ENCODE data around the gene ATF2.

The ATF2 gene

DNA sequence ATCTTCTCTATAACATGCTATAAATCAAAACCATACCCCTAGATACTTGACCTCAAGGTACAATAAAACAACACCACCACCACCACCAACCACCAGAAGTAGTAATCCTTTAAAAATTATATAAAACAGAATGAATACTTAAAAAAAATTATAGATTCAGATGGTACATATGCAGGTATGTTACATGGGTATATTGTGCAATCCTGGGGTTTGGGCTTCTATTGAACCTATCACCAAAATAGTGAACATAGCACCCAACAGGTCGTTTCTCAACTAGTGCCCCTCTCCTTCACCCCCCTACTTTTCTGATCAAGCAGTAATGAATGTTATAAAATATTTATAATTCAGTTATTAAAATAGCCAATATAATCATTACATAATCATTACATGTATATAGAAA is 91.7 kb downstream of the ATF2 start:
- no peak for DNase-seq

DNA sequence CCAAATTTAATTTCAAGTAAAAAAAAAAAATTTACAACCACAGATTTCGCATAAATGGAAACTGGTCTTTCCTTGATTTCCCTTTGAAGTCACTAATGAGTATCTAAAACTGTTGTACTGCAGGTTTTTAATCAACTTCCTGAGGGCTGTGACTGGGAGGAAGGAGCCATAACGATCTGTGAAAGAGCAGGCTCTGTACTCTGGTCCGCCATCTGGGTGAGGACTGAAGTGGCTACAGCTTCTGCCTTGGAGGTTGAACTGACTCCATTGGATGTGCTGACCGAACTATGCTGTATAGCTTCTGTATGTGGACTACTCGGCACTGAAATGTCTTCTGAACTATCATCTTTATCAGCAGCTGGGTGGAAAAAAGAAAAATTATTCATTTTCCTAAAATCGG is 93.5 kb downstream of the ATF2 start:
- peak; percentile 38 for DNase-seq

DNA sequence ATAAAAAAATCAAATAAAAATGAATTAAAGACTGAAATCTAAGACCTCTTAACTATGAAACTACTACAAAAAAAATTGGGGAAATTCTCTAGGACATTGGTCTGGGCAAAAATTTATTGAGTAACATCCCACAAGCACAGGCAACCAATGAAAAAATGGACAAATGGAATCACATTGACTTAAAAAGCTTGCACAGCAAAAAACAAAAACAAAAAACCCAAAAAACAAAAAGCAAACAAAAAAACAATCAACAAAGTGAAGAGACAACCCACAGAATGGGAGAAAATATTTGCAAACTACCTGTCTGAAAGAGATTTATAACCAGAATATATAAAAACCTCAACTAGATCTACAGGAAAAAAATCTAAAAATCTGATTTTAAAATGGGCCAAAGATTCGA is 99.5 kb downstream of the ATF2 start:
- DNase-seq = no peak

DNA sequence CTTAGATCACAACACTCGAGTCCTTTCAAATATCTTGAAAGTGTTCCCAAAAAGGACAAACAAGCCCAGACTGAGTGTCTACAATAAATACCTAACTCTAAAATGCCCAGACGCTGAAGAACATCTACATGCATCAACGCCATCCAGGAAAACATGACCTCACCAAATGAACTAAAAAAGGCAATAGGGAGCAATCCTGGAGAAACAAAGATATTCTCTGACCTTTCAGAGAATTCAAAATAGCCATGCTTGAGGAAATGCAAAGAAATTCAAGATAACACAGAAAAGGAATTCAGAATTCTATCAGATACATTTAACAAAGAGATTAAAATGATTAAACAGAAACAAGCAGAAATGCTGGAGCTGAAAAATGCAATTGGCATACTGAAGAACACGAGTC is 101.6 kb downstream of the ATF2 start:
- no peak for DNase-seq

DNA sequence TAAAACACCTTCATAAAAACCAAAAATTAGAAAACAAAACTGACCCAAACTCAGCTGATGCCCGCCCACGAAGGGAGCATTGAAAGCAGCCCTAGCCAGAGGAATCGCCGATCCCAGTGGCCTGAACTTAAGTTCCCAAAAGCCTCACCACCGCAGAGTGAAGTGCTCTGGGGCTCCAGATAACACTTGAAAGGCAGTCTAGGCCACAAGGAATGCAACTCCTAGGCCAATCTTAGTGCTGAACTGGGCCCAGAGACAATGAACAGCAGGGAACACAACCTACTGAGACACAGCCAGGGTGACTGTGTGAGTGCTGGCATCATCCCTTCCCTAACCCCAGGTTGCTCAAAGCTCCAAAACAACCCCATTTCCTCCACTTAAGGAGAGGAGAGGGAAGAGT is 103.2 kb downstream of the ATF2 start:
- peak; percentile 56 for DNase-seq

DNA sequence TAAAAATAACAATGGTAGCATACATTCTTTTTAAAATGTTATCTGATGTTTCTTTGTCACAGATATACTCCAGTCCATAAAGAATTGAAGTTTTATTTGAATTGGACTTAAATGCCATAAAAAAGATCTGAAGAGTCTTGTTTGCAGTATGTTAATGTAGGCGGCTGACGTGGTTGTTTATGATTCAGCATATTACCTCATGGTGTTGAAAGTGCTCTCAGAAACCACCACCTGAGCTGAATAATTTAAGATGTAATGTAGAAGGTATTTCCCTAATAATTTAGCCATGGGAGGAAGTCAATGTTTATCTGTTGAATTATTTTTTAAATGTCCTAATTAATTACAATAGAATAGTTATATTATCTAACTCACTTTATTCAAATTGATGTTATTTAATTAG is 104.3 kb downstream of the ATF2 start:
- DNase-seq = no peak

DNA sequence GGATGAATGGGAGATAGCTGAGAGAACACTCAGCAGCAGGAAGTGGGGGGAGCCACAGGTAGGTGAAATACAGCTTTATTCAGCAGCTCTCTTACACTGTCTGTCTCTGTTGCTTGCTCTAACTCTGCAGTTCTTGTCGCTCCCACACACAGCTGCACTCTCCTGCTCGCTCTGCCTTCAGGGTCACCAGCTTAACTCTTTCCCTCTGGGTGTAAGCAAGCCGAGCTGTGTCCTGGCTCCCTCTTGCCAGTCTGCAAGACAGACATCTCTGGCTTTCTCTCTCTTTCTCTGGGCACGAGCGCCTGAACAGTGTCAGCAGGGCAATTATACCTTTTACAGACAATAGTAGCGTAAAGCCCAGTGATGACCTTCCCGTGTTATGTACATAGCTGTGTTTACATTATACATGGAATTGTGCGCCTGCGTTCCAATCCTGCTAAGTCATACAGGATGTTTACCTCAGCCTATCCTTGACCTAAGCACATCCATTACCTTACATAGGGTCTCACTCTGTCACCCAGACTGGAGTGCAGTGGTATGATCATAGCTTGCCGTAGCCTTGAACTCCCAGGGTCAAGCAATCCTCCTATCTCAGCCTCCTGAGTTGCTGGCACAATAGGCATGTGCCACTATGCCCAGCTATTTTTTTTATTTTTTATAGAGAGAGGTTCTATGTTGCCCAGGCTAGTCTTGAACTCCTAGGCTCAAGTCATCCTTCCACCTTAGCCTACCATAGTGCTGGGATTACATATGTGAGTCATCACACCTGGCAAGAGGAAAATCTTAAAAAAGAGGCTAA is 105.0 kb downstream of the ATF2 start:
- peak; percentile 55 for DNase-seq

DNA sequence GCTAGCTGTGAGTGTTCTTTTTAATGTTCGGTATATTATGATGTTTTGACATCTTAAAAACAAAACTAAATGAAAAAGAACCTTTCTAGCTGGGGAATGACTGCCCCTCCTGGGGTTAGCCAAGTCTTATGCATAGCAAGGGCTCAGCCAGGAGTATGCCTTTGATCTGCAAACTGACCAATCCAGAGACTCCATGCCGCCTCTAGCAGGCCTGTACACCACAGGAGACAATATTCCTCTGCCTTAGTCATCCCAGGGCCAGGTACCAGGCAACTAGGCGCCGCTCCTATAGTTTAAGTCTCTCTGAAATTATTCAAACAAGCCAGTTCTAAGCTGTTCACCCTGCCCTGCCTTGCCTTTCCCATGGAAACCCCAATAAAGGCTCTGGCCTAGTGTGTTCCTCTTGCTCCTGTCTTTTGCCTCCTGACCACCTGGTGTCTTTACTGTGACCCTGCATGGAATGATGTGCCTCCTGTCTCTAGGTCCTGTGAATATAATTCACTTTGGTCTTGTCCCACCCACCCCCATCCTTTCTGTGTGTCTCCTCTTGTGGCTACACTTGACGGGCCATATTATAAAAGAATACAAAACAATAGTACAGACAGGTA is 110.8 kb downstream of the ATF2 start:
- DNase-seq = peak; percentile 78

DNA sequence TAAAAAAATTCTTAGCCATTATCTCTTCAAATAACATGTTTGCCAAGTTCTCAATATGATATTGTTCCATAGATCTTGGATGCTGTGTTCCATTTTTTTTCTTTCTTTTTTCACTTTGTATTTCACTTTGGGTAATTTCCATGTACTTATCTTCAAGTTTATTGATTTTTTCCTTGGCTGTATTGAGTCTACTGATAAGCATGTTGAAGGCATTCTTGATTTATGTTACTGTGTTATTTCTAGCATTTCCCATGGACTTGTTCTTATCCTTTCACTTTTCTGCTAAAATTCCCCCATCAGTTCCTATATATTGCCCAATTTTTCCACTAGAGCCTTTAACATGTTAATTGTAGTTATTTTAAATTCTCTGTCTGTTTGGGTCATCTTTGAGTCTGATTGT is 112.0 kb downstream of the ATF2 start:
- DNase-seq = no peak

DNA sequence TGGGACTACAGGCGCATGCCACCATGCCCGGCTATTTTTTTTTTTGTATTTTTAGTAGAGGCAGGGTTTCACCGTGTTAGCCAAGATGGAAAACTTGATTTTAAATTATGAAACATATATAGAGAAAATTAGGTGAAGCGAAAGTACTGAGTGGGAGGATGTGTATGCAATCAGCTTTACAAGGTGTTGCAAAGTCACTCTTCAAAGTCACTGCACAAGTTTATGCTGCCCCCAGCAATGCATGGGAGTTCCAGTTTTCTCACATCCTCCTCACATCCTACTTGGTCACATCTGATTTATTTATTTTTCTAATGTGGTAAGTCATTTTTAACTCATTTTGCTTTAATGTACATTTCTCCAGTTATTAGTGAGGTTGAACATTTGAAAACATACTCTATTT is 113.7 kb downstream of the ATF2 start:
- no peak for DNase-seq

DNA sequence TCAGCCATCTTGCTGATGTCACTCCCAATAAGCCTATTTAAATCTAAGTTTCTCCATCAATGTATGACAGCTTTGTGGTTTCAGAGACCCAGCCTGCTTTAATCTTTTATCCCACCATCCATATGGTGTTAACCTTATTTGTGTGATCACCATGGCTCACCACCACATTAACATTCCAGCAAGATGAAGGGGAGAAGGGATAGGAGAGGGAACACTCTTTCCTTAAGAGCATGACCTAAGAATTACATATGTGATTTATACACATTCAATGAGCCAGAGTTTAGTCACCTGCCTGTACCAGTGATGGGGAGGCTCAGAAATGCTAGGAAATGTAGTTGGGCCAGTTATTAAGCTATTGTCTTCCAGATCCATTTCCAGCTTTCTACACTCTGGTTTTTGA is 118.3 kb downstream of the ATF2 start:
- DNase-seq = no peak

DNA sequence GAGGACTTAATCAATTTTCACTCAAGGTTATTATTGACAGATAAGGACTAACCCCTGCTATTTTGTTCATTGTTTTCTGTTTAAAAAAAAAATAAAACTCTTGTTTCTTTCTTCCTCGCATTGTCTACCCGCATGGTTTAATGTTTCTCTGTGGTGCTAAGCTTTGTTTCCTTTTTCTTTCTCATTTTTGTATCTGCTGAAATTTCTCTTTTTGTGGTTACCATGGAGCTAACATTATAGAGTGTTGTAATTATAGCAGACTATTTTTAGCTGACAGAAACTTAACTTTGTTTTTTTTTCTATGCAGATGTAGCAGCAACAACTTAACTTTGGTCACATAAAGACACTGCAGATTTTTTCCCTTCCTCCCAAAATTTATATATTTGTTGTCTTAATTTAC is 119.7 kb downstream of the ATF2 start:
- DNase-seq = no peak

DNA sequence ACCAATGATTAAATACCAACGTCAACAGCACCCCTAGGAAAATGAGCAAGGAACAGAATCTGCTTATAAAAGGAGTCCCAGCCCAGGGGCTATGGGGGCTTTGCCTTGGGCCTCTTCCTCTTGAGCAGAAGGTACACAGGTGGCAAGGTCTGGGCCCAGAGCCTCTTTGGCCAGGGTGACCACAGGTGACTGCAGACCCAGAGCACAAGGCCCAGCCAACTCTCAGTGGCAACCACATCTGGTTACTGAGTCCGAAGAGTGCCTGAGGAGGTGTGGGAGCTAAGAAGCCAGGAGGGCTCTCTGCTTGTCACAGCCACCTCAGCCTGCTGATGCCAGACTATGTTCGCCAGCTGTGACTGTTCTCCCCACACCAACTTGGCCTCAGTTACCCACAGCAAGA is 128.5 kb downstream of the ATF2 start:
- DNase-seq = no peak

DNA sequence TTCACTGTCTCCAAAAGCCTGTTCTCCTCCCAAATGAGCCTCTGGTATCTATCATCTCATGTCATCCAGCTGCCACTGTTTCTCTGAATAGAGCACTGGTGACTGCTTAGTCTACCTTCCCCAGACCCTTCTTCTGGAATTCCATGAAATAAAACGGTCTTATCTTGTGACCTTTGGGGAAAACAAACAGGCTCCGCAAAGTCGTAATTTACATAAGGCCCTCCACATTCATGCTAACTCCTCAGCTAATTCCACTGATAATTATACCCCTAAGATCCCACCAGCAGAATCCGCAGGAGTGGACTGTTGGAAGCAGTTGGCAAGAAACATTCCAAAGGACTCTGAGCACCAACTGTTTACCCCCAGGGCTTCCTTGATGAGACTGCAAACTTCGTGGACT is 129.0 kb downstream of the ATF2 start:
- peak; percentile 63 for DNase-seq

DNA sequence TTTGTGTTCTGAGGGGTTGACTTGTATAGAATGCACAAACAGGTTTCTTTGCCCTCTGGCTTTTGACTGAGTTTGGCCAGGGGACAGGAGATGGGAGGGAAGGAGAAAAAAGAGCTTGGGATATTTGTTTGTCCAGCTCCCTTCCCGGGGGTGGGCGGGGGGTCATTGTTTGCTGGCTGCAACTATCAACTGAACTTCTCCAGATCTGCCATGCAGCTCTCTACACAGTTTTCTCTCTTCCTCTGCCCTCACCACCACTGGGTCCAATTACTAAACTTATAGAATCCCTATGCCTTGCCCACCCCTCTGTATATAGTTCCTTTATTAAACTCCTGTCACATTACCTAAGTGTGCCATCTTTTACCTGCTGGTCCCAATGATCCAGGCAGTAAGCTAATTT is 130.1 kb downstream of the ATF2 start:
- no peak for DNase-seq

DNA sequence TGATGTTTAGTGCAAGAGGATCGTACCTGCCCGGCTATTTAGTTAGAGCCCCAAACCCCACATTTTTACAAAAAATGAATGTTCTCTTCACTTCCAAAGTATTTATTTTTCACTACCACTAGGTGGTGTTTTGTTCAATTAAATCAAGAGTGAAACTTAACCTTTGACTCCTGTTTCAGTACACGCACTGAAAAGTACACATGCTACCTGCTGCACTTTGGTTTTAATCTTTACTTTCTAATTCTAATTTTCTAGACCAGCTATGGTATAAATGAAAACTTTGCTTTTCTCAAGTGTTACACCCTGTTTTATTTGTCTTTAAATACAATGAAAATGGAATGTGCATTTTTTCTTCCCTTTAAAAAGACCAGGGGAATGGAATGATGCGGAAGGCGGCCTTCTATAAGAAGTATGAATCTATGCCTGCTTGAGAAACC is 131.4 kb downstream of the ATF2 start:
- DNase-seq = no peak

DNA sequence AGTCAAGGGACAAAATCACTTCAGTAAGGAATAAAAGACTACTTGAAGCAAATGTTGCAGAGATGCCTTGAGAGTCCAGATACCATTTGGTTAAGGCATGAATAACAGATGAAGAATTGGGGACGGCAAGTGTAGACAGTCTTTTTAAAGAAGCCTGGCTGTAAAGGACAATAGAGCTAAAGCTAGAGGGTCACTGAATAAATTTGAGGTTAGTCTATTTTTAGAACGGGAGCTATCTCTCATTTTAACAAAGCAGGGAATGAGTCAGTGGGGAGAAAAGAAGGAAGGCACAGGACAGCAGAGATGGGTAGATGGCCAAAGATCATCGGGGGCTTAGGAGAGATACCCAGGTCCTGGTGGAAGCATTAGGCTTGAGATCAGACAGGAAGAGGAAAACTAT is 132.2 kb downstream of the ATF2 start:
- DNase-seq = no peak

DNA sequence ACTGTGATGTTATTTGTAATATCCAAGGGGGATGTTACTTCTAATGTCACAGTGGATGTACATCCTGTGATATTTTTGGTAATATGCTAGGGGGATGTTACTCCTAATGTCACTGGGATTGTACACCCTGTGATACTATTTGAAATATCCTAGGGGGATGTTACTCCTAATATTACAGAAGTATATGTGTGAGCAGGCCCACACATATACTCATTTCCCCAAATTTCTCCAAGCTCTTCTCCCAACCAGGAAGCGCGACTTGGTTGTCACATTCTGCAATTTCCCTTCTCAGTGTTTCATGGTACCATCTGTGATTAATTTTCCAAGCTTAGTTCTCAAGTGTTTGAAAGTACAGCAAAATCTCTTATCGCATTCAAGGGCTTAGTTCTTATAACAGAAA is 133.3 kb downstream of the ATF2 start:
- DNase-seq = no peak

DNA sequence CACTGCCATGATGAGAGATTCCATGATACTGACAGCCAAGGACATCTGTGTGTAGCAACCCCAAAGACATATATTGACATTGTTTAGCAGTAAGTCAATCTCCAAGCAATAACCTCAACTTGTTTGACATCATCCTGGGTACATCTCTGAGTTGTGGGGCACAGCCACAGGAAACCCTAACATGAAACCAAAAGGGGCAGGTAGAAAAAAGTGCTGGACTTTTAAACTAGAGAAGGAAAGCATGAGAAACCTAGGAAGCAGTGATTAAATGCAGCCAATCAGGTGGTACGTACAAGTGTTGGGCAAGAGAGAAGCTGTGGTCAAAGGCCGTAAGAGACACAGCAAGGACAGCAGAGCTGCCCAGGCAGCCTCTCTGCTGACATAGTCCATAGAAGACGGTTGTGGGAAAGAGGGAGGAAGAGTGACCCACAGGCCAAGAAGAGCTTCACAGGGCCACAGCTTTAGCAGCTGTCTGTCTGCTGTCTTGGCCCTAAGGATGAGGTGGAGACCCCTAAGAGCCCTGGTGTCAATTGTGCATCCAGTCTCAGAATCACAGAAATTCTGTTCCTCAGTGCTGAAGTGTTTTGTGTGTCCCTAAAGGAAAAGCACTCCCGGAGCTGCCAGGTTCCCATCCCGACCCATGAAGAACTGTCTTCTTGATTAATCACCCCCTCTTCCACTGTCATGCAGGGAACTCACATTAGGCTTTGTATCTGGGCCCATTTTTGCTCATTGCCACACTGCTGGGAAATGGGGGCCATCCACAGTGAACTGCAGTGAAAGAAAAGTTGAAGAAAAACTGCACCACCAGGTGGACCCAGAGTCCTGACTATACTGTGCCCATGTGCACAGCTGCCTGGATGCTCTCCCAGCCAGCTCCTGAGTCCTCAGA is 137.4 kb downstream of the ATF2 start:
- peak; percentile 78 for DNase-seq

DNA sequence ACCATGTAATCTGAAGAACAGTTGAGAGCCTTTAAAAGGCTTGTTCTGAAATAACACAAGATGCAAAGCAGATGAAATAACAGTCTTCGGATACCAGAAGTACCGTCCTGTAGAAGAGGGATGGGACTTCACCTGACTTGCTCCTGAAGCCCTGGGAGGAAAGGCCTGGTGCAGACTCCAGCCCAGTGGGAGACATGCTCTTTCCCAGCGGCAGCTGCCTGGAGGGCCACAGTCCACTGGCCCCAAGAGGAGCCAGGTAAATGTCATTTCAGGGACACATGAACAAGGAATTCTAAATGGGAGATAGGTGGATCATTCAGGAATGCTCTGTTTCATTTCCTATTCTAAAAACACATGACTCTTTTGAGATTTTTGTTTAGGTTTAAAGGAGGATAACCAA is 140.2 kb downstream of the ATF2 start:
- DNase-seq = no peak

DNA sequence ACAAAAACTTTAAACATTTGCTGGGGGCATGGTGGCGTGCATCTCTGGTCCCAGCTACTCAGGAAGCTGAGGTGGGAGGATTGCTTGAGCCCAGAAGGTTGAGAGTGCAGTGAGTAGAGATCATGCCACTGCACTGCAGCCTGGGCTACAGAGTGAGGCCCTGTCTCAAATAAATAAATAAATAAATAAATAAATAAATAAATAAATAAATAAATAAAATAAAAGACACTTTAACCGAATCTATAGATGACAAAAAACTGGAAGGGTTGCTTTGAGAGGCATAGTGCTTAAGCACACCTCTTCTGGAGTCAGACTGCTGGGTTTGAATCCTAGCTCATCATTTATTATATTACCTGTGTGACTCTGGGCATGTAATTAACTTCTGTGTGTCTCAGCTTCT is 141.6 kb downstream of the ATF2 start:
- DNase-seq = no peak

DNA sequence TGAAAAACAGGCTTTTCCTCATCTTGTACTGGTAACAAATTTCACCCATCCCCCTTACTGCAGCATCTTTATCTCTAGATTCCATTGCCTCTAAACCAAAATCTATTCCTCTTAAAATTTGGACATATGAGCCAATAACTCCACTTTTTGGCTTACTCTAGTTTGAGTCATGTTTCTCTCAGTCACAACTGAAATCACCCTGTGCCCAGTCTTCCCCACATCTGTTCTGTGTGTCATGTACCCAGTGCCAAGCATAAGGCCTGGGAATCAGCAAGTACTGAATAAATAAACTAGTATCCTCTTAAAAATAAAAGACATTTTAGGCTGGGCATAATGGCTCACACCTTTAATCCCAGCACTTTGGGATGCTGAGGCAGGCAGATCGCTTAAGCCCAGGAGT is 142.1 kb downstream of the ATF2 start:
- DNase-seq = no peak

DNA sequence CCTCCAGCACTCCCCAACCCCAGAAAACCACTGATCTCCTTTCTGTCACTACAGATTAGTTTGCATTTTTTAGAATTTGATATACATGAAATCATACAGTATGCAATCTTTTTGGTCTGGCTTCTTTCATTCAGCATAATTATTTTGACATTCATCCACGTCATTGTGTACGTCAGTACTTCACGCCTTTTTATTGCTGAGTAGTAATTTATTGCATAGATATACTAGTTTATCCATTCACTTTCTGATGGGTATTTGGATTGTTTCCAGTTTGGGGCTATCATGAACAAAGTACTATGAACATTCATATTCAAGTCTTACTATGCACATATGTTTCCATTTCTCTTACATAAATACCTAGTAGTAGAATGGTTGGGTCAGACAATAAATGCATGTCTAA is 142.8 kb downstream of the ATF2 start:
- DNase-seq = no peak

DNA sequence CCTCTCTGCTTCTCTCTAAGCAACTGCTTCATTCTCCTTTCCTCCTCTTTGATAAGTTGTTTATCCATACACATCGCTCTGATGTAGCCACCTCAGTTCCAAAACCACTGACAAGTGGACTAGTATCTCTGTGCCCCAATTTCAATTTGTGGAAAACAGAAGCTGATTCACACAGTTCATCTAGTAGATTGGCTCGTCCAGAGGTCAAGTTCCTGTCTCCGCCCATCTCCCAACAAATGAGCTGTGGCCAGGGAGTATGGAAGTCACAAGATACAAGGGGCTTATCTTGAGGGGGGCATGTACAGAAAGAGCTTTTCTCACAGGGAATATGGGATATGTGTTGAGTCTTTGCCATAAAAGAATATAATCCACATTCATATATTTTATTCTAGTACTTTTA is 145.1 kb downstream of the ATF2 start:
- DNase-seq = no peak
